T-cell (primary cell): ENCODE data around the gene GMEB1. TPM values are rescaled to one million over a fixed set of nuclear protein-coding genes. Genes with fewer than 3 reads are reported as not detected.
"Not testable (repeated sequence)": the region's sequence is repeated elsewhere in the genome, so short reads cannot be mapped to it uniquely, and the experiment has no call there.

Source experiments
- ATAC-seq, 4 experiments: fragments of 200-7000 bp in 3 of 4; fragments of 150-1000 bp in 1 of 4; cut with Tn5 transposase; replicated peaks in 1 of 4; 1 replicate in 3 of 4; 2 replicates in 1 of 4; pipeline ENCODE4 v1.10.0; 2021; ENCODE audit warnings: moderate library complexity in 3 of 4, mild to moderate bottlenecking in 2 of 4, moderate number of reproducible peaks in 1 of 4
- CTCF ChIA-PET, 2 donors: fragments of 300-600 bp; sonication (Branson Sonifier 250); formaldehyde crosslinking; loops; one replicate each; lab custom pipeline; 2022; ENCODE audit warnings: antibody characterized with exemption in 2 of 2; lab: Charles Lee
- POLR2A ChIA-PET, 2 donors: fragments of 300-600 bp; sonication (Branson Sonifier 250); formaldehyde crosslinking; loops; one replicate each; lab custom pipeline; 2022; ENCODE audit warnings: antibody characterized with exemption in 2 of 2; lab: Charles Lee
- DNase-seq, 35 experiments: peaks; one replicate each; pipeline versions ENCODE4 v3.0.0 to v3.0.0-alpha.2; 2013 to 2023
- H3K27ac ChIP-seq: one replicate; pipeline ENCODE4 v1.5.1; 2013; ENCODE audit warnings: low read length
- H3K27me3 ChIP-seq, 2 experiments: replicated peaks in 1 of 2; 1 replicate in 1 of 2; 2 replicates in 1 of 2; pipeline versions ENCODE4 v1.6.1 to v1.7.0; 2013; ENCODE audit warnings: low read length in 1 of 2, mixed read lengths in 1 of 2; ENCODE audit not compliant: control insufficient read depth in 2 of 2, insufficient read depth in 2 of 2; ENCODE audit errors: extremely low read depth in 1 of 2
- H3K36me3 ChIP-seq, 2 donors: 1 replicate in 1 of 2; 2 replicates in 1 of 2; pipeline versions ENCODE4 v1.6.1 to v1.7.0; 2013; ENCODE audit warnings: low read length in 1 of 2; ENCODE audit not compliant: control insufficient read depth in 2 of 2, insufficient read depth in 1 of 2; ENCODE audit errors: extremely low read depth in 1 of 2
- H3K4me1 ChIP-seq, 2 experiments: 1 replicate in 1 of 2; 2 replicates in 1 of 2; pipeline versions ENCODE4 v1.6.1 to v1.7.0; 2013; ENCODE audit warnings: low read length in 2 of 2, mixed read lengths in 1 of 2; ENCODE audit not compliant: insufficient read depth in 2 of 2, control insufficient read depth in 1 of 2; ENCODE audit errors: extremely low read depth in 1 of 2
- H3K4me3 ChIP-seq, 2 donors: 1 replicate in 1 of 2; 2 replicates in 1 of 2; pipeline versions ENCODE4 v1.5.1 to v1.7.0; 2013; ENCODE audit warnings: mild to moderate bottlenecking in 2 of 2, low read length in 1 of 2, moderate library complexity in 1 of 2; ENCODE audit not compliant: control insufficient read depth in 1 of 2; ENCODE audit errors: extremely low read depth in 1 of 2
- H3K9me3 ChIP-seq: 2 replicates; pipeline ENCODE4 v1.7.0; 2013
- H3K27ac Mint-ChIP-seq, 2 donors: one replicate each; pipeline ENCODE4 v1.8.0; 2020 to 2021; ENCODE audit warnings: mild to moderate bottlenecking in 2 of 2, mixed read lengths in 2 of 2
- H3K27me3 Mint-ChIP-seq, 2 donors: one replicate each; pipeline ENCODE4 v1.8.0; 2021 to 2022; ENCODE audit warnings: mixed read lengths in 2 of 2
- H3K36me3 Mint-ChIP-seq: one replicate; pipeline ENCODE4 v1.8.0; 2021; ENCODE audit warnings: mixed read lengths
- H3K4me1 Mint-ChIP-seq, 3 donors: one replicate each; pipeline ENCODE4 v1.8.0; 2020 to 2022; ENCODE audit warnings: mixed read lengths in 3 of 3, mild to moderate bottlenecking in 1 of 3
- H3K4me3 Mint-ChIP-seq, 3 donors: one replicate each; pipeline ENCODE4 v1.8.0; 2020 to 2022; ENCODE audit warnings: mild to moderate bottlenecking in 3 of 3, mixed read lengths in 3 of 3, moderate library complexity in 3 of 3
- H3K9me3 Mint-ChIP-seq, 3 donors: one replicate each; pipeline ENCODE4 v1.8.0; 2020 to 2022; ENCODE audit warnings: mixed read lengths in 3 of 3
- WGBS: methylation state at CpG from one replicate; pipeline ENCODE4 v1.1.5; 2013; ENCODE audit warnings: missing lambda C conversion rate; ENCODE audit not compliant: insufficient coverage; 5-methylcytosine and 5-hydroxymethylcytosine counted together
- total RNA-seq, 35 experiments: library from RNA in 6 of 35; stranded (reverse) in 6 of 35; fragments of 120-200 nt in 1 of 35; gene quantifications; one replicate each; pipeline versions ENCODE4 v1.2.1 to v1.2.4 and lab custom pipeline; 2013 to 2026

GMEB1 gene
- total RNA-seq, 5 donors from 2014 or later (not counting 1 experiment from before 2014, with no cell fraction given) = 15.2 to 19.0 (median 18.4) TPM

GRCh38 chr1:28648474-28649198 is 19.9 kb upstream of the GMEB1 start, which contains the start of gene RNU11:
Gene RNU11 (plus strand): TSS chr1:28648600.
- H3K4me1 Mint-ChIP-seq = peaks cover 25 to 32% (median 31%) of the 10 kb centered on the region in 3 donors
- H3K4me1 ChIP-seq = peaks cover 17 to 31% of the 10 kb centered on the region in 2 experiments
- H3K9me3 ChIP-seq = no peaks in the 10 kb centered on the region
- no peaks in the 10 kb centered on the region for H3K36me3 ChIP-seq
- peak; percentile 65 to 95 (median 86) for DNase-seq
- peak; percentile 74 to 79 (median 77) for ATAC-seq
- CTCF ChIA-PET = interaction anchor here in 1 of 2 donors (0.7 to 1.5 kb wide), 3 partner anchors 20 to 88 kb away, joined by 3 to 10 read pairs (median 6); partner anchors contain the start of genes GMEB1 and YTHDF2
- POLR2A ChIA-PET = interaction anchor here (0.5 to 1.4 kb wide), 17 partner anchors 20 to 876 kb away, joined by 3 to 14 read pairs (median 4); partner anchors contain the start of genes GMEB1 (in 2 of the 2), SRSF4 (in 1 of the 2), STX12 (in 1 of the 2) and YTHDF2 (in 1 of the 2)
- peak within 1 kb of the TSS; percentile 56 to 66 for H3K4me3 ChIP-seq
- no peaks in the 10 kb centered on the region for H3K36me3 Mint-ChIP-seq
- no peaks in the 10 kb centered on the region for H3K9me3 Mint-ChIP-seq
- peak within 1 kb of the TSS; percentile 100 for H3K27ac Mint-ChIP-seq
- WGBS = 1% methylated on average over 24 of the region's 28 CpGs
- H3K27me3 Mint-ChIP-seq = no peaks in the 10 kb centered on the region
- no peaks in the 10 kb centered on the region for H3K27me3 ChIP-seq
- peak within 1 kb of the TSS; percentile 100 for H3K27ac ChIP-seq
- peak within 1 kb of the TSS; percentile 69 to 89 (median 71) for H3K4me3 Mint-ChIP-seq

GRCh38 chr1:28653063-28653462 is 15.5 kb upstream of the GMEB1 start:
- not testable (repeated sequence) for H3K9me3 Mint-ChIP-seq, H3K36me3 Mint-ChIP-seq, ATAC-seq, H3K27ac Mint-ChIP-seq, H3K4me3 ChIP-seq, H3K36me3 ChIP-seq, DNase-seq, H3K4me1 ChIP-seq, H3K27me3 ChIP-seq, H3K27me3 Mint-ChIP-seq, H3K27ac ChIP-seq, H3K9me3 ChIP-seq, H3K4me3 Mint-ChIP-seq
- peaks cover 3 to 11% (median 9%) of the 10 kb centered on the region in 3 donors for H3K4me1 Mint-ChIP-seq
- WGBS = no CpG with 5 or more reads among the region's 13 CpGs
- POLR2A ChIA-PET = interaction anchor here in 1 of 2 donors (0.6 kb wide), 1 partner anchor 387 kb away, joined by 3 read pairs; no protein-coding TSS in a partner anchor
- CTCF ChIA-PET = interaction anchor here (0.6 to 0.7 kb wide), 2 partner anchors 380 to 753 kb away, joined by 3 read pairs; no protein-coding TSS in a partner anchor

GRCh38 chr1:28653870-28654269 is 14.7 kb upstream of the GMEB1 start:
- H3K27me3 Mint-ChIP-seq, H3K9me3 Mint-ChIP-seq, POLR2A ChIA-PET, ATAC-seq, H3K4me3 Mint-ChIP-seq, H3K4me1 ChIP-seq, H3K36me3 Mint-ChIP-seq, H3K4me1 Mint-ChIP-seq, H3K36me3 ChIP-seq, H3K4me3 ChIP-seq, H3K9me3 ChIP-seq, H3K27me3 ChIP-seq, H3K27ac ChIP-seq, H3K27ac Mint-ChIP-seq: not testable (repeated sequence)
- CTCF ChIA-PET = interaction anchor here in 1 of 2 donors (0.6 kb wide), 1 partner anchor 103 kb away, joined by 4 read pairs; no protein-coding TSS in a partner anchor
- no CpG with 5 or more reads among the region's 3 CpGs for WGBS
- DNase-seq = peak in 2 of 35 experiments; percentile 7 to 33

- H3K4me1 ChIP-seq, H3K9me3 ChIP-seq, H3K27me3 Mint-ChIP-seq, H3K4me3 ChIP-seq, H3K27ac ChIP-seq, H3K9me3 Mint-ChIP-seq, H3K36me3 ChIP-seq, H3K27ac Mint-ChIP-seq, H3K27me3 ChIP-seq, ATAC-seq, CTCF ChIA-PET, H3K4me1 Mint-ChIP-seq, DNase-seq, H3K4me3 Mint-ChIP-seq, H3K36me3 Mint-ChIP-seq: not testable (repeated sequence)
- POLR2A ChIA-PET = interaction anchor here in 1 of 2 donors (0.5 kb wide), 1 partner anchor 32 kb away, joined by 4 read pairs; no protein-coding TSS in a partner anchor
- WGBS = 67% methylated on average over 1 of the region's 10 CpGs
Observed at GRCh38 chr1:28655448-28656311, 12.9 kb upstream of the GMEB1 start.

- Histone ChIP-seq H3K27ac (no peak overlapping the region), H3K4me1 (no peaks in the 10 kb centered on the region), H3K27me3 (no peaks in the 10 kb centered on the region), H3K4me3 (no peak overlapping the region), H3K36me3 (no peaks in the 10 kb centered on the region), H3K9me3 (no peaks in the 10 kb centered on the region)
- no peak overlapping the region for H3K4me3 Mint-ChIP-seq
- H3K27me3 Mint-ChIP-seq = no peaks in the 10 kb centered on the region
- 96% methylated on average over 4 of the region's 6 CpGs for WGBS
- no peak for ATAC-seq
- H3K4me1 Mint-ChIP-seq = no peaks in the 10 kb centered on the region
- H3K36me3 Mint-ChIP-seq = no peaks in the 10 kb centered on the region
- no peak for DNase-seq
- no peaks in the 10 kb centered on the region for H3K9me3 Mint-ChIP-seq
- CTCF ChIA-PET = no interaction called here
- H3K27ac Mint-ChIP-seq = no peak overlapping the region
- POLR2A ChIA-PET = no interaction called here
Observed at GRCh38 chr1:28656335-28656734, 12.2 kb upstream of the GMEB1 start.
